GM12878 (cell line): Measurements from ENCODE around the gene CCDC28B. TPM values are rescaled to one million over a fixed set of nuclear protein-coding genes. Genes with fewer than 3 reads are reported as not detected.

Source experiments
- ATAC-seq: fragments of 200-7000 bp; cut with Tn5 transposase; 3 replicates; pipeline ENCODE4 v1.9.1; 2020; ENCODE audit warnings: mild to moderate bottlenecking, moderate library complexity
- BruUV-seq: library from RNA; stranded (reverse); fragments of 400-500 nt; replicated peaks from 2 replicates; lab custom pipeline; 2021; lab: Mats Ljungman, UMichigan
- CTCF ChIA-PET: fragments of 300-600 bp; sonication (Branson Sonifier 250); formaldehyde crosslinking; extraction: SDS; loops from one replicate; lab custom pipeline; 2021; ENCODE audit warnings: inconsistent platforms; lab: Yijun Ruan, JAX
- POLR2A ChIA-PET: fragments of 350-600 bp; formaldehyde crosslinking; extraction: SDS; loops from one replicate; lab custom pipeline; 2021; ENCODE audit warnings: inconsistent platforms; lab: Charles Lee
- RAD21 ChIA-PET: fragments of 300-600 bp; sonication (Branson Sonifier 250); formaldehyde crosslinking; loops from one replicate; lab custom pipeline; 2023; ENCODE audit warnings: antibody characterized with exemption; ENCODE audit not compliant: unreplicated experiment; lab: Charles Lee
- SMC1A ChIA-PET: fragments of 300-600 bp; sonication (Branson Sonifier 250); formaldehyde crosslinking; loops from one replicate; lab custom pipeline; 2023; ENCODE audit not compliant: unreplicated experiment, uncharacterized antibody; lab: Charles Lee
- DNase-seq: peaks from one replicate; pipeline ENCODE4 v3.0.0-alpha.2; 2011; ENCODE audit warnings: low read depth, low spot score
- FAIRE-seq: peaks from 3 replicates; lab custom pipeline; 2011; peaks lifted over from hg19 to GRCh38; lab: Jason Lieb, UNC
- H2AFZ ChIP-seq: 2 replicates; pipeline ENCODE4 v1.6.0; 2011; ENCODE audit warnings: low read depth, low read length, control low read depth; ENCODE audit not compliant: control insufficient read depth
- H3K27ac ChIP-seq: 2 replicates; pipeline ENCODE4 v1.5.1; 2011; ENCODE audit warnings: control low read depth; ENCODE audit not compliant: control insufficient read depth, insufficient read depth
- H3K27me3 ChIP-seq, 2 experiments: replicated peaks in 1 of 2; 2 replicates each; pipeline versions ENCODE4 v1.6.0 to v1.6.1; 2011; ENCODE audit warnings: low read length in 1 of 2; ENCODE audit not compliant: control insufficient read depth in 2 of 2, insufficient read depth in 2 of 2
- H3K36me3 ChIP-seq, 2 experiments: 2 replicates each; pipeline ENCODE4 v1.5.1; 2011; ENCODE audit warnings: low read length in 1 of 2; ENCODE audit not compliant: control insufficient read depth in 2 of 2, insufficient read depth in 2 of 2
- H3K4me1 ChIP-seq: 2 replicates; pipeline ENCODE4 v1.6.1; 2011; ENCODE audit warnings: mild to moderate bottlenecking, low read length, moderate library complexity, mixed read lengths; ENCODE audit not compliant: control insufficient read depth, insufficient read depth
- H3K4me2 ChIP-seq: 2 replicates; pipeline ENCODE4 v1.6.0; 2011; ENCODE audit warnings: control low read depth; ENCODE audit not compliant: control insufficient read depth, insufficient read depth
- H3K4me3 ChIP-seq: fragments of 200-600 bp; sonication (generic); 2 replicates; pipeline ENCODE4 v1.5.1; 2016
- H3K79me2 ChIP-seq: 2 replicates; pipeline ENCODE4 v1.6.0; 2011; ENCODE audit warnings: low read length; ENCODE audit not compliant: control insufficient read depth, insufficient read depth
- H3K9ac ChIP-seq: 2 replicates; pipeline ENCODE4 v1.8.0; 2011; ENCODE audit warnings: low read length, control low read depth, mixed read lengths; ENCODE audit not compliant: control insufficient read depth, insufficient read depth
- H3K9me3 ChIP-seq: replicated peaks from 3 replicates; pipeline ENCODE4 v1.5.1; 2011; ENCODE audit warnings: mild to moderate bottlenecking, low read length; ENCODE audit not compliant: control insufficient read depth, insufficient read depth
- H4K20me1 ChIP-seq: 2 replicates; pipeline ENCODE4 v1.6.0; 2011; ENCODE audit not compliant: control insufficient read depth, insufficient read depth
- BCLAF1 ChIP-seq: fragments of 450-650 bp; IDR thresholded peaks from 2 replicates; pipeline ENCODE4 v1.6.1; 2017; ENCODE audit warnings: antibody characterized with exemption, mild to moderate bottlenecking, moderate library complexity
- NR2C1 ChIP-seq: fragments of 450-650 bp; IDR thresholded peaks from 2 replicates; pipeline ENCODE4 v1.6.1; 2017; ENCODE audit warnings: antibody characterized with exemption, mild to moderate bottlenecking, moderate library complexity
- POLR2A ChIP-seq: IDR thresholded peaks from 2 replicates; pipeline ENCODE4 v1.6.1; 2011; ENCODE audit warnings: low read depth, mild to moderate bottlenecking, low read length
- POLR2AphosphoS5 ChIP-seq: IDR thresholded peaks from 2 replicates; pipeline ENCODE4 v1.6.1; 2011; ENCODE audit warnings: mild to moderate bottlenecking, low read length, inconsistent platforms
- TARDBP ChIP-seq: IDR thresholded peaks from 2 replicates; pipeline ENCODE4 v1.6.1; 2016; ENCODE audit warnings: borderline replicate concordance
- WGBS: methylation state at CpG from one replicate; pipeline ENCODE4 v1.1.6; 2016; ENCODE audit warnings: low lambda C conversion rate; ENCODE audit not compliant: insufficient replicate concordance, insufficient coverage; ENCODE audit errors: missing lambda C conversion rate; 5-methylcytosine and 5-hydroxymethylcytosine counted together
- in situ Hi-C: fragments of 300-500 bp; cut with MboI; formaldehyde crosslinking; loops from 9 replicates; pipeline ENCODE4 v1.14.3; 2018; ENCODE audit warnings: mixed read lengths
- intact Hi-C: fragments of 100-400 bp; cut with micrococcal nuclease; formaldehyde crosslinking; loops from one replicate; pipeline ENCODE4 v1.14.2; 2022; ENCODE audit not compliant: unreplicated experiment
- polyA plus RNA-seq, 11 experiments: library from polyadenylated mRNA; depleted of rRNA in 4 of 11; unstranded in 6 of 11; stranded (reverse) in 5 of 11; fragments of >200 nt; fragmentation: Nextera tagmentation in 4 of 11; fragmentation: Illumina TruSeq in 1 of 11; extraction: Ambion mirVana in 4 of 11; extraction: Trizol in 1 of 11; gene quantifications; 1 replicate in 1 of 11; 2 replicates in 10 of 11; pipeline versions ENCODE4 v1.2.1 to v1.2.3, GENCODE V29; 2011 to 2016; ENCODE audit warnings: inconsistent platforms in 2 of 11, missing spikeins in 2 of 11, low read depth in 1 of 11
- total RNA-seq, 4 experiments: library from RNA; depleted of rRNA in 3 of 4; stranded (reverse); fragments of >200 nt in 3 of 4; fragmentation: Illumina TruSeq in 1 of 4; extraction: Trizol in 1 of 4; gene quantifications; 2 replicates each; pipeline versions ENCODE4 v1.2.1 to v1.2.3, GENCODE V29; 2013 to 2021
- TF ChIP-seq, protein P1 (sequence below): fragments of 450-650 bp; IDR thresholded peaks from 2 replicates; pipeline ENCODE4 v1.6.1; 2014; ENCODE audit warnings: mild to moderate bottlenecking

Gene CCDC28B
- total and polyA plus RNA-seq, 10 of the 15 experiments (the other 5 are each of a cell fraction or from before 2014, with no cell fraction given), result 10.5 to 135 (median 90.6) TPM

DNA sequence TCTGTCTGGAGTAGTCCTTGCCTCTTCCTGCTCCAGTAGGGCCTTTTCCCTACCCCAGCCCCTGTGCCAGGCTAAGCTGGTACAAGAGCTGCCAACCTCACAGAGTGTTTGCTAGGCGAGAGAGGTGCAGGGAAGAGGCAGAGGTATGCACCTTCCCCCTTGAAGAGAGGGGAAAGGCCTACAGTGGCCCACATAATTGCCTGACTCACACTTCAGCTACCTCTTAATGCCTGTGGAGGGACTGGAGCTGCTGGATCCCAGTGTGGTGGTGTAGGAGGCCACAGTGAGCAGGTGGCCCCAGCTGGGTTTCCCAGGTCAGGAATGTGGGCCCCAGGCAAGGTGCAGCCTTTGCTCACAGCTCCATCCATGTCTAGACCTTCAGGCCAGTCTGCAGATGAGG lies 3.3 kb upstream of the CCDC28B start:
- BruUV-seq, result no TSS peak
- Histone ChIP-seq H3K27me3 (no peaks in the 10 kb centered on the region), H3K4me2 (no peak overlapping the region), H2AFZ (no peak overlapping the region), H3K79me2 (peaks cover 10% of the 10 kb centered on the region), H3K9me3 (no peaks in the 10 kb centered on the region), H3K9ac (no peak overlapping the region), H3K36me3 (peaks cover 35 to 43% of the 10 kb centered on the region in 2 experiments), H3K27ac (no peak overlapping the region), H3K4me1 (peaks cover 14% of the 10 kb centered on the region), H3K4me3 (no peak overlapping the region)
- in situ Hi-C loops, result no loop called here
- ChIA-PET RAD21 (interaction anchor here (0.8 to 1.5 kb wide), 3 partner anchors 9 to 18 kb away, joined by 3 to 13 read pairs (median 3); partner anchors contain the start of gene TXLNA), CTCF (interaction anchor here (0.9 to 1.0 kb wide), 2 partner anchors 86 to 89 kb away, joined by 3 read pairs; partner anchors contain the start of gene KPNA6), POLR2A (interaction anchor here (0.6 to 1.2 kb wide), 3 partner anchors 15 to 59 kb away, joined by 3 to 5 read pairs (median 4); no protein-coding TSS in a partner anchor)
- FAIRE-seq (no peak), ATAC-seq (no peak), DNase-seq (no peak)
- intact Hi-C loops, result no loop called here
- TF ChIP-seq POLR2A, result peak; percentile 64; the same call in 1 of the 2 replicates
- no peak for TF ChIP-seq NR2C1
- TF ChIP-seq POLR2AphosphoS5, result peak; percentile 16; the same call in 1 of the 2 replicates
- TF ChIP-seq, all 136 proteins: peak for 2
- 84% methylated on average over 1 of the region's 1 CpG for WGBS
- SMC1A ChIA-PET, result interaction anchor here (0.6 to 1.3 kb wide), 4 partner anchors 14 to 134 kb away, joined by 3 read pairs; no protein-coding TSS in a partner anchor
- no peaks in the 10 kb centered on the region for H4K20me1 ChIP-seq

DNA sequence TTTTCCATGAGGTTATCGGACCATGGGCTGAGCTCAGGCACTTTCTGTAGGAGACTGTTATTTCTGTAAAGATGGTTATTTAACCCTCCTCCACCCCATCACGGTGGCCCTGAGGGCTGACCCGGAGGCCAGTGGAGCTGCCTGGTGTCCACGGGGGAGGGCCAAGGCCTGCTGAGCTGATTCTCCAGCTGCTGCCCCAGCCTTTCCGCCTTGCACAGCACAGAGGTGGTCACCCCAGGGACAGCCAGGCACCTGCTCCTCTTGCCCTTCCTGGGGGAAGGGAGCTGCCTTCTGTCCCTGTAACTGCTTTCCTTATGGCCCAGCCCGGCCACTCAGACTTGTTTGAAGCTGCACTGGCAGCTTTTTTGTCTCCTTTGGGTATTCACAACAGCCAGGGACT lies 2.6 kb upstream of the CCDC28B start:
- no peaks in the 10 kb centered on the region for H3K9me3 ChIP-seq
- no peak overlapping the region for H3K9ac ChIP-seq
- H3K4me2 ChIP-seq, result no peak overlapping the region
- no peaks in the 10 kb centered on the region for H4K20me1 ChIP-seq
- ATAC-seq (no peak), DNase-seq (no peak), FAIRE-seq (no peak)
- intact Hi-C loops (no loop called here), in situ Hi-C loops (no loop called here)
- RAD21 ChIA-PET, result interaction anchor here (0.8 to 1.5 kb wide), 3 partner anchors 8 to 17 kb away, joined by 3 to 13 read pairs (median 3); partner anchors contain the start of gene TXLNA
- 81% methylated on average over 6 of the region's 6 CpGs for WGBS
- peaks cover 21% of the 10 kb centered on the region for H3K4me1 ChIP-seq
- H2AFZ ChIP-seq, result no peak overlapping the region
- H3K79me2 ChIP-seq, result peaks cover 17% of the 10 kb centered on the region
- TF ChIP-seq, protein P1, sequence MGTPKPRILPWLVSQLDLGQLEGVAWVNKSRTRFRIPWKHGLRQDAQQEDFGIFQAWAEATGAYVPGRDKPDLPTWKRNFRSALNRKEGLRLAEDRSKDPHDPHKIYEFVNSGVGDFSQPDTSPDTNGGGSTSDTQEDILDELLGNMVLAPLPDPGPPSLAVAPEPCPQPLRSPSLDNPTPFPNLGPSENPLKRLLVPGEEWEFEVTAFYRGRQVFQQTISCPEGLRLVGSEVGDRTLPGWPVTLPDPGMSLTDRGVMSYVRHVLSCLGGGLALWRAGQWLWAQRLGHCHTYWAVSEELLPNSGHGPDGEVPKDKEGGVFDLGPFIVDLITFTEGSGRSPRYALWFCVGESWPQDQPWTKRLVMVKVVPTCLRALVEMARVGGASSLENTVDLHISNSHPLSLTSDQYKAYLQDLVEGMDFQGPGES, result no peak
- TF ChIP-seq BCLAF1 (no peak), TARDBP (no peak), POLR2A (peak; percentile 31; the same call in 1 of the 2 replicates)
- no peaks in the 10 kb centered on the region for H3K27me3 ChIP-seq
- SMC1A ChIA-PET, result interaction anchor here (0.7 to 1.3 kb wide), 3 partner anchors 15 to 125 kb away, joined by 3 read pairs; no protein-coding TSS in a partner anchor
- H3K27ac ChIP-seq, result no peak overlapping the region
- CTCF ChIA-PET, result interaction anchor here (0.9 to 1.0 kb wide), 2 partner anchors 18 to 89 kb away, joined by 3 to 5 read pairs; partner anchors contain the start of gene KPNA6
- H3K36me3 ChIP-seq, result peaks cover 29 to 35% of the 10 kb centered on the region in 2 experiments
- POLR2A ChIA-PET, result interaction anchor here (0.6 to 1.2 kb wide), 3 partner anchors 16 to 60 kb away, joined by 3 to 5 read pairs (median 4); no protein-coding TSS in a partner anchor
- no peak overlapping the region for H3K4me3 ChIP-seq
- BruUV-seq, result no TSS peak
